Central memory CD8-positive, alpha-beta T cell (primary cell): Measurements from ENCODE around the gene DOCK10.

Experiments used
- ATAC-seq: fragments of 150-1000 bp; cut with Tn5 transposase; replicated peaks from 2 replicates; pipeline ENCODE4 v1.10.0; 2022; ENCODE audit warnings: mild to moderate bottlenecking, moderate FRiP score, moderate number of reproducible peaks; ENCODE audit not compliant: poor library complexity, severe bottlenecking; ENCODE audit errors: extremely low read depth
- DNase-seq, 2 donors: peaks; one replicate each; pipeline ENCODE4 v3.0.0; 2021; ENCODE audit warnings: low spot score in 2 of 2
- H3K27ac Mint-ChIP-seq: one replicate; pipeline ENCODE4 v1.8.0; 2022; ENCODE audit warnings: low read depth, mild to moderate bottlenecking, moderate library complexity, mixed read lengths
- H3K27me3 Mint-ChIP-seq: one replicate; pipeline ENCODE4 v1.8.0; 2022; ENCODE audit warnings: mixed read lengths
- H3K36me3 Mint-ChIP-seq: one replicate; pipeline ENCODE4 v1.8.0; 2022; ENCODE audit warnings: mild to moderate bottlenecking, moderate library complexity, mixed read lengths; ENCODE audit not compliant: insufficient read depth
- H3K4me1 Mint-ChIP-seq: one replicate; pipeline ENCODE4 v1.8.0; 2022; ENCODE audit warnings: mixed read lengths
- H3K4me3 Mint-ChIP-seq: one replicate; pipeline ENCODE4 v1.8.0; 2022; ENCODE audit warnings: mild to moderate bottlenecking, moderate library complexity, mixed read lengths
- H3K9me3 Mint-ChIP-seq: one replicate; pipeline ENCODE4 v1.8.0; 2022; ENCODE audit warnings: mixed read lengths

DOCK10 gene

GRCh38 chr2:224861266-224861665 is 181.0 kb downstream of the DOCK10 start:
- no peaks in the 10 kb centered on the region for H3K27me3 Mint-ChIP-seq

GRCh38 chr2:224860786-224861185 is 181.5 kb downstream of the DOCK10 start:
- Mint-ChIP-seq H3K4me1 (peaks cover 3% of the 10 kb centered on the region), H3K4me3 (no peak overlapping the region), H3K27me3 (no peaks in the 10 kb centered on the region), H3K36me3 (peaks cover 55% of the 10 kb centered on the region), H3K9me3 (no peaks in the 10 kb centered on the region), H3K27ac (no peak overlapping the region)
- DNase-seq (no peak), ATAC-seq (no peak)

More at GRCh38 chr2:224861266-224861665, 181.0 kb downstream of the DOCK10 start:
- ATAC-seq (no peak), DNase-seq (no peak)
- Mint-ChIP-seq H3K4me1 (peaks cover 8% of the 10 kb centered on the region), H3K36me3 (peaks cover 60% of the 10 kb centered on the region), H3K4me3 (no peak overlapping the region), H3K27ac (no peak overlapping the region), H3K9me3 (no peaks in the 10 kb centered on the region)

DNA sequence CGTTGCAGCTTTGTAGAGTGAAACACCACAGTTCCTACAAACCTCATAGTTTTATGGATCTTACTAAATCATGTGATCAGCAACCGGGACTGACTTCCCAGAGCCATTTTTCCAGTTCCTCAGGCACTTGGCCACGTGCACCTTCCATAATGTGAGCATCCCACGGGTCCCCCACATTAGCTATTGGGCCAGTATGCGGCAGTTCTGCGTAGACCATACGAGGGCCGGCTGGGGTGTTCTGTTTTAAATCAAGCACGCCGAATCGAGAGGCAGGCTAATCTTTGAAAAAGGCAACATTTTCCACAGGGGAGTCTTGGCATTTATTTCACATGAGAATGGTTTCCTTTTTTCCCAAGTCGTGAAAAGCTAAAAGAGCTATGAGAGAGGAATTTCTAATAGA is 190.5 kb downstream of the DOCK10 start:
- Mint-ChIP-seq H3K36me3 (peaks cover 58% of the 10 kb centered on the region), H3K27ac (no peak overlapping the region), H3K27me3 (no peaks in the 10 kb centered on the region), H3K9me3 (no peaks in the 10 kb centered on the region), H3K4me3 (no peak overlapping the region), H3K4me1 (no peaks in the 10 kb centered on the region)
- ATAC-seq (no peak), DNase-seq (no peak)

DNA sequence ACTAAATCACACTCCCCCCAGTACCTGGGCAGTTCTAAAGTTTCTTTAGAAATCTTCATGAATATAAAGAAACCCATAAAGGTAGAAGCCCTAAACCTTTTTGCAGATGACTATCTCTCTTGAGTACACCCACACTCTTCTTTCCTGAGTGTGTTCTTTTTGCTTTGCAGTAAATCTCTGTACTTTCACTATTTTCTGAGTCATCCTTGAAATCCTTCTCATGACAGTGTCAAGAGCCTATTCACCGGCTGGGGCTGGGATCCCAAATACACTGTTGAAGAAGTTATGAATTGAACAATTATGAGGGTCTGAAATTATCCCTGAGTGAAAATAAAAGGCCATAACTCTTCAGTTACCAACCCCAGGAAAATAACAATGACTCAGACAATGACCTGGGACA is 192.2 kb downstream of the DOCK10 start:
- Mint-ChIP-seq H3K4me3 (no peak overlapping the region), H3K9me3 (no peaks in the 10 kb centered on the region), H3K27me3 (no peaks in the 10 kb centered on the region), H3K4me1 (no peaks in the 10 kb centered on the region), H3K36me3 (peaks cover 66% of the 10 kb centered on the region), H3K27ac (no peak overlapping the region)
- DNase-seq (no peak), ATAC-seq (no peak)

GRCh38 chr2:224849264-224849663 is 193.0 kb downstream of the DOCK10 start:
- ATAC-seq (no peak), DNase-seq (no peak)
- H3K9me3 Mint-ChIP-seq, result no peaks in the 10 kb centered on the region
- H3K27ac Mint-ChIP-seq, result no peak overlapping the region
- H3K36me3 Mint-ChIP-seq, result peaks cover 70% of the 10 kb centered on the region
- no peaks in the 10 kb centered on the region for H3K4me1 Mint-ChIP-seq
- H3K27me3 Mint-ChIP-seq, result no peaks in the 10 kb centered on the region
- H3K4me3 Mint-ChIP-seq, result no peak overlapping the region

- no peaks in the 10 kb centered on the region for H3K9me3 Mint-ChIP-seq
- no peak overlapping the region for H3K4me3 Mint-ChIP-seq
- H3K36me3 Mint-ChIP-seq, result peaks cover 79% of the 10 kb centered on the region
- H3K4me1 Mint-ChIP-seq, result no peaks in the 10 kb centered on the region
- H3K27me3 Mint-ChIP-seq, result no peaks in the 10 kb centered on the region
- no peak overlapping the region for H3K27ac Mint-ChIP-seq
- ATAC-seq (no peak), DNase-seq (no peak)
Observed at GRCh38 chr2:224847961-224848850, 194.1 kb downstream of the DOCK10 start.

GRCh38 chr2:224847381-224847780 is 194.9 kb downstream of the DOCK10 start:
- Mint-ChIP-seq H3K27me3 (no peaks in the 10 kb centered on the region), H3K4me1 (no peaks in the 10 kb centered on the region), H3K27ac (no peak overlapping the region), H3K36me3 (peaks cover 81% of the 10 kb centered on the region), H3K9me3 (no peaks in the 10 kb centered on the region), H3K4me3 (no peak overlapping the region)
- ATAC-seq, result no peak
- no peak for DNase-seq

DNA sequence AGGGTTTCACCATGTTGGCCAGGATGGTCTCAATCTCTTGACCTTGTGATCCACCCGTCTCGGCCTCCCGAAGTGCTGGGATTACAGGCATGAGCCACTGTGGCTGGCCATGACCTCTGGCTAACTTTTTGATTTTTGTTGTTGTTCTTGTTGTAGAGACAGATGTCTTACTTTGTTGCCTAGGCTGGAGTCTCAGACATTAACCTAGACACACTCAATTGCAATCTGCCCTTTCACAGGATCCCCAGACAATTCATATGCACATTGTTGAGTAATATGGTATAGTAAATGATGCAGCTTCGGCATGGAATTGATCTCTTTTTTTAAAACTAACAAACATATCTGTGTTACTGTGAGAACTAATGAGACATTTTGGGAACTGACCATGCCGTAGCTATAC is 195.6 kb downstream of the DOCK10 start:
- Mint-ChIP-seq H3K36me3 (peaks cover 81% of the 10 kb centered on the region), H3K4me1 (no peaks in the 10 kb centered on the region), H3K9me3 (no peaks in the 10 kb centered on the region), H3K27me3 (no peaks in the 10 kb centered on the region), H3K27ac (no peak overlapping the region), H3K4me3 (no peak overlapping the region)
- ATAC-seq (no peak), DNase-seq (no peak)

GRCh38 chr2:224846161-224846560 is 196.1 kb downstream of the DOCK10 start:
- Mint-ChIP-seq H3K27me3 (no peaks in the 10 kb centered on the region), H3K4me3 (no peak overlapping the region), H3K27ac (no peak overlapping the region), H3K36me3 (peaks cover 80% of the 10 kb centered on the region), H3K9me3 (no peaks in the 10 kb centered on the region), H3K4me1 (no peaks in the 10 kb centered on the region)
- ATAC-seq (no peak), DNase-seq (no peak)

GRCh38 chr2:224843141-224843540 is 199.1 kb downstream of the DOCK10 start:
- Mint-ChIP-seq H3K27ac (peak overlapping the region; percentile 52), H3K27me3 (no peaks in the 10 kb centered on the region), H3K4me1 (no peaks in the 10 kb centered on the region), H3K4me3 (no peak overlapping the region), H3K9me3 (peaks cover 6% of the 10 kb centered on the region), H3K36me3 (peaks cover 81% of the 10 kb centered on the region)
- DNase-seq (no peak), ATAC-seq (no peak)

- DNase-seq (no peak), ATAC-seq (no peak)
- H3K27me3 Mint-ChIP-seq, result no peaks in the 10 kb centered on the region
- peaks cover 6% of the 10 kb centered on the region for H3K9me3 Mint-ChIP-seq
- no peak overlapping the region for H3K4me3 Mint-ChIP-seq
- H3K36me3 Mint-ChIP-seq, result peaks cover 79% of the 10 kb centered on the region
- no peaks in the 10 kb centered on the region for H3K4me1 Mint-ChIP-seq
- no peak overlapping the region for H3K27ac Mint-ChIP-seq
Observed at GRCh38 chr2:224841910-224842309, 200.4 kb downstream of the DOCK10 start.

- Mint-ChIP-seq H3K4me1 (no peaks in the 10 kb centered on the region), H3K27ac (no peak overlapping the region)
Observed at GRCh38 chr2:224838335-224838734, 203.9 kb downstream of the DOCK10 start.

GRCh38 chr2:224837558-224837957 is 204.7 kb downstream of the DOCK10 start:
- H3K27ac Mint-ChIP-seq, result no peak overlapping the region

More at GRCh38 chr2:224838335-224838734, 203.9 kb downstream of the DOCK10 start:
- DNase-seq (no peak), ATAC-seq (no peak)
- Mint-ChIP-seq H3K27me3 (no peaks in the 10 kb centered on the region), H3K36me3 (peaks cover 74% of the 10 kb centered on the region), H3K9me3 (peaks cover 6% of the 10 kb centered on the region), H3K4me3 (no peak overlapping the region)

More at GRCh38 chr2:224837558-224837957, 204.7 kb downstream of the DOCK10 start:
- ATAC-seq, result no peak
- DNase-seq, result no peak
- H3K4me3 Mint-ChIP-seq, result no peak overlapping the region
- H3K4me1 Mint-ChIP-seq, result no peaks in the 10 kb centered on the region
- H3K27me3 Mint-ChIP-seq, result no peaks in the 10 kb centered on the region
- H3K9me3 Mint-ChIP-seq, result peaks cover 6% of the 10 kb centered on the region
- H3K36me3 Mint-ChIP-seq, result peaks cover 77% of the 10 kb centered on the region
